Sigmoid colon (tissue), 7 donors: ENCODE data around the gene ADISSP. TPM values are rescaled to one million over a fixed set of nuclear protein-coding genes. Genes with fewer than 3 reads are reported as not detected.
"Not testable (repeated sequence)": the region's sequence is repeated elsewhere in the genome, so short reads cannot be mapped to it uniquely, and the experiment has no call there.

ENCODE experiments used
- DNase-seq: peaks from one replicate; pipeline ENCODE4 v3.0.0-alpha.2; 2019
- H3K27ac ChIP-seq, 4 donors: fragments of 200-600 bp; sonication (generic); one replicate each; pipeline ENCODE4 v1.5.1; 2016 to 2019; ENCODE audit warnings: mild to moderate bottlenecking in 1 of 4
- H3K27me3 ChIP-seq, 3 donors: fragments of 200-600 bp; sonication (generic); one replicate each; pipeline ENCODE4 v1.5.1; 2019; ENCODE audit warnings: mild to moderate bottlenecking in 1 of 3
- H3K36me3 ChIP-seq, 4 donors: fragments of 200-600 bp; sonication (generic); one replicate each; pipeline ENCODE4 v1.5.1; 2016 to 2019
- H3K4me1 ChIP-seq, 4 donors: fragments of 200-600 bp; sonication (generic); one replicate each; pipeline ENCODE4 v1.5.1; 2017 to 2019
- H3K4me3 ChIP-seq, 4 donors: fragments of 200-600 bp; sonication (generic); one replicate each; pipeline ENCODE4 v1.5.1; 2017 to 2019; ENCODE audit warnings: mild to moderate bottlenecking in 2 of 4, moderate library complexity in 1 of 4
- H3K9me3 ChIP-seq, 4 donors: fragments of 200-600 bp in 3 of 4; sonication (generic) in 3 of 4; one replicate each; pipeline versions ENCODE4 v1.5.1 to v1.6.1; 2013 to 2019
- EP300 ChIP-seq, 4 donors: sonication (generic); formaldehyde crosslinking; IDR thresholded peaks; one replicate each; pipeline ENCODE4 v1.6.1; 2017; ENCODE audit warnings: antibody characterized with exemption in 4 of 4
- POLR2A ChIP-seq, 2 donors: fragments of 450-650 bp; IDR thresholded peaks; one replicate each; pipeline ENCODE4 v1.6.1; 2016; ENCODE audit warnings: antibody characterized with exemption in 2 of 2, mild to moderate bottlenecking in 2 of 2, moderate library complexity in 2 of 2
- POLR2AphosphoS5 ChIP-seq, 4 donors: sonication (generic); formaldehyde crosslinking; IDR thresholded peaks; one replicate each; pipeline ENCODE4 v1.6.1; 2017; ENCODE audit warnings: antibody characterized with exemption in 4 of 4
- WGBS, 2 donors: extraction: QIAGEN DNeasy Blood & Tissue Kit; methylation state at CpG; one replicate each; pipeline ENCODE4 v1.1.7; 2013; 5-methylcytosine and 5-hydroxymethylcytosine counted together
- intact Hi-C: fragments of 100-400 bp; cut with DNase I; formaldehyde crosslinking; loops from one replicate; pipeline ENCODE4 v1.15.1; 2023
- polyA plus RNA-seq, 3 donors: library from polyadenylated mRNA; stranded (reverse); fragments of 200-250 nt; gene quantifications; one replicate each; pipeline ENCODE4 v1.2.3, GENCODE V29; 2013
- total RNA-seq, 4 donors: library from RNA; depleted of rRNA; stranded (reverse); fragments of >200 nt; gene quantifications; one replicate each; pipeline ENCODE4 v1.1.0, GENCODE V29; 2016
- TF ChIP-seq, protein P1 (sequence below), 4 experiments: fragments of 450-650 bp in 3 of 4; fragments of 200-600 bp in 1 of 4; IDR thresholded peaks; one replicate each; pipeline ENCODE4 v1.5.1; 2016 to 2019; ENCODE audit warnings: antibody characterized with exemption in 4 of 4, mild to moderate bottlenecking in 3 of 4, moderate library complexity in 2 of 4
- donor health status: healthy with polysubstance abuse.
- donor health status: Bipolar disorder and iron deficiency.
- donor health status: healthy.

Gene ADISSP
- total and polyA plus RNA-seq, 7 donors: 15.7 to 116 (median 53.2) TPM

DNA sequence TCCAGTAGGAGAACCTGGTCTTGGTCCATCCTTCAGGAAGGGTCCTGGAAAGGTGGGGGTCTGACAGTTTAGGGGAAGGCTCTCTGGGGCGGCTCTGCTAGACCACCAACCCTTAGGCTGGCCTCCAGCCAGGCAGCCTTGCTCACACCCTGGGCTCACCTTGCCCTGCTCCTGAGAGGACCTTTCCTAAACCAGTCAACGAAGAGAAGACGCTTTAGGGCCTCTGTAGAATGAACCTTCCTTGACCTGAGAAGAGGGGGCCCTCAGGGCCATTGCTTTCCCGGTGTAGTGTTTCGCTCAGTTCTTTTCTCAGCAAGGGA, 29.6 kb upstream of the ADISSP start:
- Histone ChIP-seq H3K27me3 (no peaks in the 10 kb centered on the region), H3K4me3 (peak overlapping the region; percentile 44 to 79 (median 70)), H3K4me1 (peaks cover 0 to 50% (median 44%) of the 10 kb centered on the region in 4 donors), H3K36me3 (peaks cover 7 to 36% (median 24%) of the 10 kb centered on the region in 4 donors), H3K27ac (peak overlapping the region; percentile 96 to 99 (median 98)), H3K9me3 (no peaks in the 10 kb centered on the region)
- intact Hi-C loops: loop anchor here (2.0 kb wide), 1 partner anchor 14 kb away; no protein-coding TSS in a partner anchor
- TF ChIP-seq, protein P1, sequence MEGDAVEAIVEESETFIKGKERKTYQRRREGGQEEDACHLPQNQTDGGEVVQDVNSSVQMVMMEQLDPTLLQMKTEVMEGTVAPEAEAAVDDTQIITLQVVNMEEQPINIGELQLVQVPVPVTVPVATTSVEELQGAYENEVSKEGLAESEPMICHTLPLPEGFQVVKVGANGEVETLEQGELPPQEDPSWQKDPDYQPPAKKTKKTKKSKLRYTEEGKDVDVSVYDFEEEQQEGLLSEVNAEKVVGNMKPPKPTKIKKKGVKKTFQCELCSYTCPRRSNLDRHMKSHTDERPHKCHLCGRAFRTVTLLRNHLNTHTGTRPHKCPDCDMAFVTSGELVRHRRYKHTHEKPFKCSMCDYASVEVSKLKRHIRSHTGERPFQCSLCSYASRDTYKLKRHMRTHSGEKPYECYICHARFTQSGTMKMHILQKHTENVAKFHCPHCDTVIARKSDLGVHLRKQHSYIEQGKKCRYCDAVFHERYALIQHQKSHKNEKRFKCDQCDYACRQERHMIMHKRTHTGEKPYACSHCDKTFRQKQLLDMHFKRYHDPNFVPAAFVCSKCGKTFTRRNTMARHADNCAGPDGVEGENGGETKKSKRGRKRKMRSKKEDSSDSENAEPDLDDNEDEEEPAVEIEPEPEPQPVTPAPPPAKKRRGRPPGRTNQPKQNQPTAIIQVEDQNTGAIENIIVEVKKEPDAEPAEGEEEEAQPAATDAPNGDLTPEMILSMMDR (IDR thresholded peaks at IDR 0.05): no peak
- no peak for TF ChIP-seq POLR2AphosphoS5 (IDR thresholded peaks at IDR 0.05)
- TF ChIP-seq POLR2A (IDR thresholded peaks at IDR 0.05): no peak
- TF ChIP-seq EP300 (IDR thresholded peaks at IDR 0.05): no peak
- WGBS, 2 donors: 77 to 83% methylated on average over 5 of the region's 5 CpGs
- DNase-seq: no peak

DNA sequence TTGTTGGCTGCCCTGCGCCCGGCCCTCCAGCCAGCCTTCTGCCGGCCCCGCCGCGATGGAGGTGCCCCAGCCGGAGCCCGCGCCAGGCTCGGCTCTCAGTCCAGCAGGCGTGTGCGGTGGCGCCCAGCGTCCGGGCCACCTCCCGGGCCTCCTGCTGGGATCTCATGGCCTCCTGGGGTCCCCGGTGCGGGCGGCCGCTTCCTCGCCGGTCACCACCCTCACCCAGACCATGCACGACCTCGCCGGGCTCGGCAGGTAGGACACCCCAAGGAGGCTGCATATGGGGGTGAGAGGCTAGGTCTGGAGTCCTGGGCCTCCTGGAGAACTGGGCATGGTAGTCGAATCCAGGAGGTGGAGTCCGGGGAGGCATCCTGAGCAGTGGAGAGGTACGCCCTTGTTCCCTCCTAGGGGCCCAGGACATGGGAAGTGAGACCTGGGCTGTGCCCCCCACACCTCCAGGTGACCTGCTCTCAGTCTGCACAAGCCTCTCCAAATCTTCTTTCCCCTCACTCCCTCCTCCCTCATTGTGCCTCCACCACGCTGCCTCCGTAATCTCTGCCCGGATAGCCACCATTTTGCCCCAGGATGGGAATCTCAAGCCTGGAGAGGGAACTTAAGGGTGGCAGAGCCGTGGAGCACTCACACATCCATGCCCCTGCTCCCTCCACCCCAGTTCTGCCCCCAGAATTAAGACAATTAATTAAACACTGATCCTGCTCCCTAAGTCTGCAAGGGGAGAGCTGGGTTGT, 29.1 kb upstream of the ADISSP start:
- TF ChIP-seq POLR2AphosphoS5 (IDR thresholded peaks at IDR 0.05): no peak
- TF ChIP-seq EP300 (IDR thresholded peaks at IDR 0.05): no peak
- TF ChIP-seq POLR2A (IDR thresholded peaks at IDR 0.05): no peak
- TF ChIP-seq, protein P1 (IDR thresholded peaks at IDR 0.05): no peak
- Histone ChIP-seq H3K27me3 (no peaks in the 10 kb centered on the region), H3K4me1 (peaks cover 0 to 50% (median 44%) of the 10 kb centered on the region in 4 donors), H3K27ac (peak overlapping the region; percentile 96 to 99 (median 98)), H3K36me3 (peaks cover 2 to 31% (median 19%) of the 10 kb centered on the region in 4 donors), H3K9me3 (no peaks in the 10 kb centered on the region), H3K4me3 (peak overlapping the region; percentile 44 to 79 (median 70))
- WGBS, 2 donors: 13 to 16% methylated on average over 33 of the region's 33 CpGs
- intact Hi-C loops: loop anchor here (1.0 to 2.0 kb wide), 2 partner anchors 9 to 14 kb away; no protein-coding TSS in a partner anchor
- no peak for DNase-seq

DNA sequence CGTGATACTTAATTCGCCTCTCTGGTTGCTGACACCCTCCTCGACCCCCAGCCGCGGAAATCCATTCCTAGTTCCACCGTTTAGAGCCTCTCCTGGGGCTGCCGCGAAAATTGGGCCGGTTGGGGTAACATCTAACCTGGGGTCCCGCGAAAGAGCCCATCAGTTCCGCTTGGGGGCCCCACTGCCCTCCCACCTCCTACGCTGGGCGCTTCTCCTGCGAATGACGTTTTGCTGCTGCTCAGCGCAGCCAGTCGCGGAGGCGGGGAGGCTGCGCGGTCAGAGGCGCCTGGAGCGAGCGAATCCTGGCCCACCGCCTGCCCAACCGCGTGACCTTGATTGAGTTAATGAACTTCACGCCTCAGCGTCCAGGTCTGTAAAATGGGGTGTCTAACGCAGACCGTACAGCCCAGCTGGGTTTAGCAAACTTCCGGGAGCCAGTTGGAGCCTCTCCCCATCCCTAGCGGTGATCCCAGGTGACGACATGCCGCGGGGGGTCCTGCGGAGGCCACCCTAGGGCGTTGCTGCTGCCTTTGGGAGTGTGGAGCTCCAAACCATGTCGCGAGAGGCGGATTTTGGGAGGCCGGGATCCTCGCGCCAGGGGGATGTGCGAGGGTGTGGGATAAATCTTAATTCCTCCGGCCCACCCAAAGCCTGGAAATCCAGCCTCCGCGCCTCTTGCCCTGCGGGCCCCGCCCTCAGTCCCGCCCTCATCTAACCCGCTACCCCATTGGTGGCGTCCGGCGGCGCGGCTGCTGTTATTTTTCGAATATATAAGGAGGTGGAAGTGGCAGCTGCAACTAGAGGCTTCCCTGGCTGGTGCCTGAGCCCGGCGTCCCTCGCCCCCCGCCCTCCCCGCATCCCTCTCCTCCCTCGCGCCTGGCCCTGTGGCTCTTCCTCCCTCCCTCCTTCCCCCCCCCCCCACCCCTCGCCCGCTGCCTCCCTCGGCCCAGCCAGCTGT, 28.2 kb upstream of the ADISSP start, which contains the start of gene CDC25B:
CDC25B (plus strand) TSS at position 800 of the 958 bp plus-strand sequence. CDS start 222 bp downstream, outside the sequence.
- Histone ChIP-seq H3K4me3 (peak within 1 kb of the TSS; percentile 44 to 79 (median 70)), H3K27me3 (no peaks in the 10 kb centered on the region), H3K4me1 (peaks cover 0 to 50% (median 44%) of the 10 kb centered on the region in 4 donors), H3K36me3 (peaks cover 0 to 22% (median 11%) of the 10 kb centered on the region in 4 donors), H3K27ac (peak within 1 kb of the TSS; percentile 96 to 99 (median 98)), H3K9me3 (no peaks in the 10 kb centered on the region)
- WGBS, 2 donors: 1 to 3% methylated on average over 69 of the region's 69 CpGs
- intact Hi-C loops: loop anchor here (1.0 to 2.0 kb wide), 2 partner anchors 10 to 15 kb away; no protein-coding TSS in a partner anchor
- DNase-seq: peak; percentile 98
- TF ChIP-seq, protein P1 (IDR thresholded peaks at IDR 0.05): peak; percentile 41 to 86 (median 82)
- peak; percentile 34 to 51 for TF ChIP-seq POLR2A (IDR thresholded peaks at IDR 0.05)
- peak in 1 of 4 donors; percentile 1 for TF ChIP-seq EP300 (IDR thresholded peaks at IDR 0.05)
- TF ChIP-seq POLR2AphosphoS5 (IDR thresholded peaks at IDR 0.05): peak; percentile 73 to 80 (median 78)

DNA sequence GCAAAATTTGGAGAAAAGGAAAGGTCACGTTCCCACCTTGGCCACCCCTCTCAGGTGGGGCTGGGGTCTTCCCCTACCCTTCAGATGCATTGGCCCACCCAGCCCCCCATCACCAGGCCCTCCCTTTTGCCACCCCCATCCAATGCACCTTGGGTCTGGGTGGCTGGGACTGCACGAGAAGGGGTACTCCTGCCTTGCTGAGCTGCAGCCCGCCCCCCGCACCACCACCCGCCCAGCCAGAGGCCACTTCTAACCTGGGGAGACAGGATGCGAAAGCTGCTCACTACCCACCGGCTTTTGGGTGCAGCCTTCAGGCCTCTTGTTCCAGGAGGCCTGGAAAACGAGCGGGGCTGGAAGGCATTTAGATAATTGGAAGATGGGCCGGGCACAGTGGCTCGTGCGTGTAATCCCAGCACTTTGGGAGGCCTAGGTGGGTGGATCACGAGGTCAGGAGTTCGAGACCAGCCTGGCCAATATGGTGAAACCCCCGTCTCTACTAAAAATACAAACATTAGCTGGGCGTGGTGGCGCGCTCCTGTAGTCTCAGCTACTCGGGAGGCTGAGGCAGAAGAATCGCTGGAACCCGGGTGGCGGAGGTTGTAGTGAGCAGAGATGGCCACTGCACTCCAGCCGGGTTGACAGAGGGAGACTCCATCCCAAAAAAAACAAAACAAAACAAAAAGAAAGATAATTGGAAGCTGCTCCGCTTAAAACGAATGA, 27.3 kb upstream of the ADISSP start:
- WGBS, 2 donors: 83 to 90% methylated on average over 25 of the region's 25 CpGs
- intact Hi-C loops: no loop called here
- Histone ChIP-seq H3K4me1 (peaks cover 0 to 46% (median 42%) of the 10 kb centered on the region in 4 donors), H3K27me3 (no peaks in the 10 kb centered on the region), H3K36me3 (peaks cover 0 to 13% (median 4%) of the 10 kb centered on the region in 4 donors), H3K4me3 (peak overlapping the region; percentile 44 to 79 (median 70)), H3K27ac (peak overlapping the region; percentile 96 to 99 (median 98)), H3K9me3 (no peaks in the 10 kb centered on the region)
- no peak for DNase-seq
- TF ChIP-seq POLR2A (IDR thresholded peaks at IDR 0.05) (no peak), EP300 (IDR thresholded peaks at IDR 0.05) (no peak)
- TF ChIP-seq, protein P1 (IDR thresholded peaks at IDR 0.05): no peak

DNA sequence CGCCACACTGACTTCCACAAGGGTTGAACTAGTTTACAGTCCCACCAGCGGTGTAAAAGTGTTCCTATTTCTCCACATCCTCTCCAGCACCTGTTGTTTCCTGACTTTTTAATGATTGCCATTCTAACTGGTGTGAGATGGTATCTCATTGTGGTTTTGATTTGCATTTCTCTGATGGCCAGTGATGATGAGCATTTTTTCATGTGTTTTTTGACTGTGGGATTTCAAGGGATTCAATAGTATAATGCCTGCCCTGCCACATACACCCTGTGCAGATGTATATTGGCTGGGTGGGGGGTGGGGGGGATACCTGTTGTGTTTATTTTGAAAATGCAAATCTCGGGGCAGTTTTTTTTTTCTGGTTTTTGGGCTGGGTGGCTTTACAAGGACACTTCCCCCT, 26.6 kb upstream of the ADISSP start:
- H3K4me1 ChIP-seq: peaks cover 0 to 39% (median 35%) of the 10 kb centered on the region in 4 donors
- intact Hi-C loops: not testable (repeated sequence)
- peak overlapping the region in 2 of 4 donors; percentile 99 for H3K27ac ChIP-seq

DNA sequence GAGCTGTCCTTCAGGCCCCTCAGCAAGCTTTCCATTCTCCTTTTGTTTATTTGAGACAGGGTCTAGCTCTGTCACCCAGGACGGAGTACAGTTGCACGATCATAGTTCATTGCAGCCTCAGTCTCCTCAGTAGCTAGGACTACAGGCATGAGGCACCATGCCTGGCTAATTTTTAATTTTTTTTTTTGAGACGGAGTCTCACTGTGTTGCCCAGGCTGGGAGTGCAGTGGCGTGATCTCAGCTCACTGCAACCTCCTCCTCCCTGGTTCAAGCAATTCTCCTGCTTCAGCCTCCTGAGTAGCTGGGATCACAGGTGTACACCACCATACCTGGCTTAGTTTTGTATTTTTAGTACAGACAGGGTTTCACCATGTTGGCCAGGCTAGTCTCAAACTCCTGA, 21.6 kb upstream of the ADISSP start:
- WGBS, 2 donors: 88 to 94% methylated on average over 4 of the region's 4 CpGs
- not testable (repeated sequence) for H3K9me3 ChIP-seq, H3K27me3 ChIP-seq, DNase-seq, H3K27ac ChIP-seq, H3K4me3 ChIP-seq, H3K36me3 ChIP-seq
- intact Hi-C loops: loop anchor here (10.0 kb wide), 1 partner anchor 226 kb away; the partner anchor contains the start of gene RNF24
- H3K4me1 ChIP-seq: peaks cover 0 to 27% (median 24%) of the 10 kb centered on the region in 4 donors

More for the DNA sequence above, 26.6 kb upstream of the ADISSP start:
- 88 to 90% methylated on average over 1 to 3 of the region's 3 CpGs for WGBS, 2 donors
- H3K27me3 ChIP-seq, H3K9me3 ChIP-seq, DNase-seq, H3K36me3 ChIP-seq, H3K4me3 ChIP-seq: not testable (repeated sequence)
